ENCODE data around the gene TM9SF4. TPM values are rescaled to one million over a fixed set of nuclear protein-coding genes. Genes with fewer than 3 reads are reported as not detected.
"Not testable (repeated sequence)": the region's sequence is repeated elsewhere in the genome, so short reads cannot be mapped to it uniquely, and the experiment has no call there.

Gene TM9SF4
- total RNA-seq, 1 donor from 2014 or later, result 106 TPM

DNA sequence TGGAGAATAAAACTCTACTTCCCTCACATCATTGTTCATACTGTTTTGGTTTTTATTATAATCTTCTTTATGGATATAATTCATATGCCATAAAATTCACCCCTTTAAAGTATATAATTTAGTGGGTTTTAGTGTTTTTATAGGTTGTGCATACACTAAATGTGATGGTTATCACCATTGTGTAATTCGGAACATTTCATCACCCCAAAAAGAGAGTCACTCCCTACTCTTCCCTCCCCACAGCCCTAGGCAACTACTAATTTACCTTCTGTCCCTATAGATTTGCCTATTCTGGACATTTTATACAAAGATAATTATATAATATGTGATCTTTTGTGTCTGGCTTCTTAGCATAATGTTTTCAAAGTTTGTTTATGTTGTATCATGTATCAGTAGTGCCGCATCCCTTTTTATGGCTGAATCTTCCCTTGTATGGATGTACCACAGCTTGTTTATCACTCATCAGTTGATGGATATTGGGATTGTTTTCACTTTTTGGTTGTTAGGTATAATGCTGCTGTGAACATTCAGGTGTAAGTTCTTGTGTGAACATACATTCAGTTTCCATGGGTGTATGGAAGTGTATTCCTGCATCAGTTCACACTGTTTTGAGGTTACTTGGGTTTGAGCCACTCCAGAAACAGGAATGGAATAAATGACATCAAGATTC, 4.2 kb downstream of the TM9SF4 start:
- H3K4me1 Mint-ChIP-seq (ENCODE audit: low read depth, unreplicated experiment), result peaks cover 23% of the 10 kb centered on the region
- no peaks in the 10 kb centered on the region for H3K27me3 Mint-ChIP-seq (ENCODE audit: unreplicated experiment)
- no peak overlapping the region for H3K4me3 Mint-ChIP-seq (ENCODE audit: unreplicated experiment)
- no peaks in the 10 kb centered on the region for H3K36me3 Mint-ChIP-seq (ENCODE audit: unreplicated experiment)
- no peak for DNase-seq
- no peak overlapping the region for H3K27ac Mint-ChIP-seq (ENCODE audit: unreplicated experiment)
- TF ChIP-seq, protein P1, sequence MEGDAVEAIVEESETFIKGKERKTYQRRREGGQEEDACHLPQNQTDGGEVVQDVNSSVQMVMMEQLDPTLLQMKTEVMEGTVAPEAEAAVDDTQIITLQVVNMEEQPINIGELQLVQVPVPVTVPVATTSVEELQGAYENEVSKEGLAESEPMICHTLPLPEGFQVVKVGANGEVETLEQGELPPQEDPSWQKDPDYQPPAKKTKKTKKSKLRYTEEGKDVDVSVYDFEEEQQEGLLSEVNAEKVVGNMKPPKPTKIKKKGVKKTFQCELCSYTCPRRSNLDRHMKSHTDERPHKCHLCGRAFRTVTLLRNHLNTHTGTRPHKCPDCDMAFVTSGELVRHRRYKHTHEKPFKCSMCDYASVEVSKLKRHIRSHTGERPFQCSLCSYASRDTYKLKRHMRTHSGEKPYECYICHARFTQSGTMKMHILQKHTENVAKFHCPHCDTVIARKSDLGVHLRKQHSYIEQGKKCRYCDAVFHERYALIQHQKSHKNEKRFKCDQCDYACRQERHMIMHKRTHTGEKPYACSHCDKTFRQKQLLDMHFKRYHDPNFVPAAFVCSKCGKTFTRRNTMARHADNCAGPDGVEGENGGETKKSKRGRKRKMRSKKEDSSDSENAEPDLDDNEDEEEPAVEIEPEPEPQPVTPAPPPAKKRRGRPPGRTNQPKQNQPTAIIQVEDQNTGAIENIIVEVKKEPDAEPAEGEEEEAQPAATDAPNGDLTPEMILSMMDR (IDR thresholded peaks at IDR 0.05; ENCODE audit: partially characterized antibody, unreplicated experiment), result no peak
- H3K9me3 Mint-ChIP-seq (ENCODE audit: unreplicated experiment), result peaks cover 13% of the 10 kb centered on the region

DNA sequence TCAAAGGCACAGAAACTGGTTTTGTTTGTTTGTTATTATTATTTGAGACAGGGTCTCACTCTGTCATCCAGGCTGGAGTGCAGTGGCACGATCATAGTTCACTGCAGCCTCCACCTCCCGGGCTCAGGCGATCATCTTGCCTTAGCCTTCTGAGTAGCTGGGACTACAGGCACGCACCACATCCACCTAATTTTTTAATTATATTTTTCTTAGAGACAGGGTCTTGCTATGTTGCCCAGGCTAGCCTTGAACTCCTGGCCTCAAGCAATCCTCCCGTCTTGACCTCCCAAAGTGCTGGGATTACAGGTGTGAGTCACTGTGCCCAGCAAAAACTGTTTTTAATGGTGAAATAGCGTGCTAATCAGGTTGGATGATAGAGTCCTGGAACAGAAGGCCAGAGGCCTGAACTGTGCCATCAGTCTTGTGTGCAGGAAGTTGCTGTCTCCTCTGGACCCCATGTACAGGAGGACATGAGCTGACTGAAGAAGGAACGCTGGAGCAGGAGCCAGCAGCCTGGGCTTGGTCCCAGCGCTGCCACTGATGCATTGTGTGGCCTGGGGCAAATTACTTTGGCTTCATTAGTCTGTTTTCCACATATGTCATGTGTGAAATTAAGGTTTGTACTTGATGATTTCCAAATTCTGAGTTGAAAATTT, 4.9 kb downstream of the TM9SF4 start:
- no peaks in the 10 kb centered on the region for H3K36me3 Mint-ChIP-seq (ENCODE audit: unreplicated experiment)
- peaks cover 10% of the 10 kb centered on the region for H3K9me3 Mint-ChIP-seq (ENCODE audit: unreplicated experiment)
- H3K4me3 Mint-ChIP-seq (ENCODE audit: unreplicated experiment), result no peak overlapping the region
- H3K27ac Mint-ChIP-seq (ENCODE audit: unreplicated experiment), result no peak overlapping the region
- DNase-seq, result no peak
- peaks cover 23% of the 10 kb centered on the region for H3K4me1 Mint-ChIP-seq (ENCODE audit: low read depth, unreplicated experiment)
- TF ChIP-seq, protein P1 (IDR thresholded peaks at IDR 0.05; ENCODE audit: partially characterized antibody, unreplicated experiment), result no peak
- H3K27me3 Mint-ChIP-seq (ENCODE audit: unreplicated experiment), result no peaks in the 10 kb centered on the region

DNA sequence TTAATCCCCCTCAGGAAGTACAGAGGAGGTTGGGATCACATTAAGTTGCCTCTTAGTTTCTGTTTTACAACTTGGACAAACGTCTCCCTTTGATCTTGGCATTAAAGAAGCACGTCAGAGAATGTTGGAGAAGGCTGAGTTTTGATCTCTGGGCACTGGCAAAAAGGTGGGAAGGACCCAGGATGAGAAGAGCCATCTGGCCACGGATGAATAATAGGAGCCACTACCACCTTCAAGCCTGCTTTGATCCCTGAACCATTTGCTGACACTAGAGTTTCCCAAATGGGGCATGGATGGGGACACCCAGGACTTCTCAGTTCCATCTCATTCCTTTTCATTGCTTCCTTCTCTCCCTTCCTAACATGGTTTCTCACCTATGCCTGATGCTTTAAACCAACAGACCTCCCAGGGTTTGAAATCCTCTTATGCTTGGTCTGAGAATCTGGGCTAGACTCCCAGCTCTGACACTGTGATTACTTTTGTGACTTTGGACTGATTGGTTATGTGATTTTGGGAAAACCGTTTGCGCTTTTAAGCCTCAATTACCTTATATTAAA, 5.8 kb downstream of the TM9SF4 start:
- H3K4me3 Mint-ChIP-seq (ENCODE audit: unreplicated experiment), result no peak overlapping the region
- peaks cover 22% of the 10 kb centered on the region for H3K4me1 Mint-ChIP-seq (ENCODE audit: low read depth, unreplicated experiment)
- peak overlapping the region; percentile 34 for H3K27ac Mint-ChIP-seq (ENCODE audit: unreplicated experiment)
- DNase-seq, result no peak
- H3K9me3 Mint-ChIP-seq (ENCODE audit: unreplicated experiment), result peaks cover 7% of the 10 kb centered on the region
- H3K27me3 Mint-ChIP-seq (ENCODE audit: unreplicated experiment), result no peaks in the 10 kb centered on the region
- H3K36me3 Mint-ChIP-seq (ENCODE audit: unreplicated experiment), result no peaks in the 10 kb centered on the region
- TF ChIP-seq, protein P1 (IDR thresholded peaks at IDR 0.05; ENCODE audit: partially characterized antibody, unreplicated experiment), result no peak

DNA sequence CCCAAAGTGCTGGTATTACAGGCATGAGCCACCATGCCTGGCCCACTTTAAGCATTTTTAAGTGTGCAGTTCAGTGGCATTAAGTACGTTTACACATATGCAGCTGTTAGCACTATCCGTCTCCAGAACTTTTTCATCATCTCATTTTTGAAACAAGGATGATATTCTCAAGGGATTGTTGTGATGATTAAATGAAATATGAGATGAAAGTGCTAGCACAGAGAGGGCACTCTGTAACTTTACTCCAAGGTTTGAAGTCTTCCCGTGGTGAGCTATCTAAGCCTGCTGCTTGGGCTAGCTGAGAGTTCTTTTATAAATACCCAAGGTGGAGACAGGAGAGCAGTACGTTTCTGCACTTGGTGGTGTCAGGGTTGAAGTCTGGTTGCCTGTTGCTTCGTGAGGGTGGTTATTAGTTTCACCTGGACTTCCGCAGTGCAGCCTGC, 6.6 kb downstream of the TM9SF4 start:
- Mint-ChIP-seq H3K27me3 (ENCODE audit: unreplicated experiment) (no peaks in the 10 kb centered on the region), H3K9me3 (ENCODE audit: unreplicated experiment) (peaks cover 6% of the 10 kb centered on the region), H3K4me1 (ENCODE audit: low read depth, unreplicated experiment) (peaks cover 23% of the 10 kb centered on the region), H3K4me3 (ENCODE audit: unreplicated experiment) (peak overlapping the region; percentile 44), H3K27ac (ENCODE audit: unreplicated experiment) (no peak overlapping the region), H3K36me3 (ENCODE audit: unreplicated experiment) (no peaks in the 10 kb centered on the region)
- TF ChIP-seq, protein P1 (IDR thresholded peaks at IDR 0.05; ENCODE audit: partially characterized antibody, unreplicated experiment), result no peak
- no peak for DNase-seq

DNA sequence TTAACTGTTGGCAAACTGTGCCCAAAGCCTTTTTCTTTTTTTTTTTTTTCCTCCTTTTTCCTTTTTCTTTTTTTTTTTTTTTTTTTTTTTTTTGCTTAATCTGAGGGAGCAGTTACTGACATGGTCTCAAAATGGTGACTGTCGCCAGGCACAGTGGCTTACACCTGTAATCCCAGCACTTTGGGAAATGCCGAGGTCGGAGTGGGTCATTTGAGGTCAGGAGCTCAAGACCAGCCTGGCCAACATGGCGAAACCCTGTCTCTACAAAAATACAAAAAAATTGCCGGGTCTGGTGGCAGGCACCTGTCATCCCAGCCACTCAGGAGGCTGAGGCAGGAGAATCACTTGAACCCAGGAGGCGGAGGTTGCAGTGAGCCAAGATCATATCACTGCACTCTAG, 7.3 kb downstream of the TM9SF4 start:
- not testable (repeated sequence) for H3K9me3 Mint-ChIP-seq (ENCODE audit: unreplicated experiment); H3K36me3 Mint-ChIP-seq (ENCODE audit: unreplicated experiment); H3K4me3 Mint-ChIP-seq (ENCODE audit: unreplicated experiment); H3K27ac Mint-ChIP-seq (ENCODE audit: unreplicated experiment); DNase-seq; H3K27me3 Mint-ChIP-seq (ENCODE audit: unreplicated experiment)
- peaks cover 23% of the 10 kb centered on the region for H3K4me1 Mint-ChIP-seq (ENCODE audit: low read depth, unreplicated experiment)

DNA sequence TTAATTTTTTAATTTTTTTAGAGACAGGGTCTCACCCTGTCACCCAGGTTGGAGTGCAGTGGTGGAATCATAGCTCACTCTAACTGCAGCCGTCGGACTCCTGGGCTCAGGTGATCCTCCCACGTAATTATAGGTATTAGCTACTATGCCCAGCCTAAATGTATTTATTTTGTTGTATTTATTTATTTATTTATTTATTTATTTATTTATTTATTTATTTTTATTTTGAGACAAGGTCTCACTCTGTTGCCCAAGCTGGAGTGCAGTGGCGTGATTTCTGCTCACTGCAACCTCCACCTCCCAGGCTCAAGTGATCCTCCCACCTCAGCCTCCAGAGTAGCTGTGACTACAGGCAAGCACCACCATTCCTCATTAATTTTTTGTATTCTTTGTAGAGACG, 8.9 kb downstream of the TM9SF4 start:
- not testable (repeated sequence) for DNase-seq; H3K27ac Mint-ChIP-seq (ENCODE audit: unreplicated experiment); H3K4me3 Mint-ChIP-seq (ENCODE audit: unreplicated experiment); H3K9me3 Mint-ChIP-seq (ENCODE audit: unreplicated experiment); H3K36me3 Mint-ChIP-seq (ENCODE audit: unreplicated experiment); H3K27me3 Mint-ChIP-seq (ENCODE audit: unreplicated experiment)
- peaks cover 21% of the 10 kb centered on the region for H3K4me1 Mint-ChIP-seq (ENCODE audit: low read depth, unreplicated experiment)

Data from glutamatergic neuron (in vitro differentiated cells).